Measurements from ENCODE around the gene MAGI1. TPM values are rescaled to one million over a fixed set of nuclear protein-coding genes. Genes with fewer than 3 reads are reported as not detected.

MAGI1 gene
- polyA plus RNA-seq, 1 experiment = 14.2 TPM

GRCh38 chr3:65677486-65678010 is 361.2 kb downstream of the MAGI1 start:
- TF ChIP-seq CTCF (IDR thresholded peaks at IDR 0.05; ENCODE audit: low read depth, low read length) = no peak
- no peak overlapping the region for H3K4me3 ChIP-seq (ENCODE audit: low read depth, low read length)
- no peak overlapping the region for H3K27ac ChIP-seq (ENCODE audit: low read depth, low read length)
- CTCF ChIA-PET = interaction anchor here (0.8 to 1.0 kb wide), 2 partner anchors 73 to 238 kb away, joined by 3 to 9 read pairs; no protein-coding TSS in a partner anchor
- H3K27me3 ChIP-seq (ENCODE audit: control insufficient read depth, insufficient read depth, low read length) = no peaks in the 10 kb centered on the region
- H3K9me3 ChIP-seq (ENCODE audit: control insufficient read depth, insufficient read depth, low read length) = no peaks in the 10 kb centered on the region
- POLR2A ChIA-PET = no interaction called here
- no peak for DNase-seq (ENCODE audit: low read depth, low spot score)

GRCh38 chr3:65676580-65676979 is 362.1 kb downstream of the MAGI1 start:
- Histone ChIP-seq H3K27me3 (ENCODE audit: control insufficient read depth, insufficient read depth, low read length) (no peaks in the 10 kb centered on the region), H3K9me3 (ENCODE audit: control insufficient read depth, insufficient read depth, low read length) (no peaks in the 10 kb centered on the region), H3K27ac (ENCODE audit: low read depth, low read length) (no peak overlapping the region), H3K4me3 (ENCODE audit: low read depth, low read length) (no peak overlapping the region)
- no peak for TF ChIP-seq CTCF (IDR thresholded peaks at IDR 0.05; ENCODE audit: low read depth, low read length)
- CTCF ChIA-PET = interaction anchor here (0.8 to 1.2 kb wide), 2 partner anchors 34 to 237 kb away, joined by 3 to 4 read pairs; no protein-coding TSS in a partner anchor
- no peak for DNase-seq (ENCODE audit: low read depth, low spot score)
- POLR2A ChIA-PET = no interaction called here

- ChIA-PET POLR2A (no interaction called here), CTCF (interaction anchor here (0.6 to 1.9 kb wide), 2 partner anchors 237 to 1696 kb away, joined by 6 to 11 read pairs; no protein-coding TSS in a partner anchor)
- TF ChIP-seq CTCF (IDR thresholded peaks at IDR 0.05; ENCODE audit: low read depth, low read length) = no peak
- Histone ChIP-seq H3K27ac (ENCODE audit: low read depth, low read length) (no peak overlapping the region), H3K9me3 (ENCODE audit: control insufficient read depth, insufficient read depth, low read length) (no peaks in the 10 kb centered on the region), H3K27me3 (ENCODE audit: control insufficient read depth, insufficient read depth, low read length) (no peaks in the 10 kb centered on the region), H3K4me3 (ENCODE audit: low read depth, low read length) (no peak overlapping the region)
- no peak for DNase-seq (ENCODE audit: low read depth, low spot score)
Measured at GRCh38 chr3:65675011-65675410, 363.7 kb downstream of the MAGI1 start.

- no peak for DNase-seq (ENCODE audit: low read depth, low spot score)
- no peak overlapping the region for H3K4me3 ChIP-seq (ENCODE audit: low read depth, low read length)
- no peaks in the 10 kb centered on the region for H3K9me3 ChIP-seq (ENCODE audit: control insufficient read depth, insufficient read depth, low read length)
- ChIA-PET CTCF (interaction anchor here (0.7 to 6.7 kb wide), 8 partner anchors 9 to 332 kb away, joined by 3 to 74 read pairs (median 8); no protein-coding TSS in a partner anchor), POLR2A (no interaction called here)
- no peaks in the 10 kb centered on the region for H3K27me3 ChIP-seq (ENCODE audit: control insufficient read depth, insufficient read depth, low read length)
- H3K27ac ChIP-seq (ENCODE audit: low read depth, low read length) = no peak overlapping the region
- TF ChIP-seq CTCF (IDR thresholded peaks at IDR 0.05; ENCODE audit: low read depth, low read length) = no peak
Measured at GRCh38 chr3:65674226-65674625, 364.5 kb downstream of the MAGI1 start.

- Histone ChIP-seq H3K9me3 (ENCODE audit: control insufficient read depth, insufficient read depth, low read length) (no peaks in the 10 kb centered on the region), H3K4me3 (ENCODE audit: low read depth, low read length) (no peak overlapping the region), H3K27me3 (ENCODE audit: control insufficient read depth, insufficient read depth, low read length) (no peaks in the 10 kb centered on the region), H3K27ac (ENCODE audit: low read depth, low read length) (no peak overlapping the region)
- ChIA-PET CTCF (interaction anchor here (0.7 to 6.7 kb wide), 22 partner anchors 10 to 331 kb away, joined by 3 to 74 read pairs (median 3); no protein-coding TSS in a partner anchor), POLR2A (no interaction called here)
- TF ChIP-seq CTCF (IDR thresholded peaks at IDR 0.05; ENCODE audit: low read depth, low read length) = peak; percentile 75
- peak; percentile 1 for DNase-seq (ENCODE audit: low read depth, low spot score)
Measured at GRCh38 chr3:65672871-65673815, 365.6 kb downstream of the MAGI1 start.
